ENCODE measurements around the gene WDR7.

- no peak for TF ChIP-seq YY1 (IDR thresholded peaks at IDR 0.05; ENCODE audit: low read depth)
- TF ChIP-seq ZBTB7A (IDR thresholded peaks at IDR 0.05; ENCODE audit: low read depth): no peak
- no peak for TF ChIP-seq EP300 (IDR thresholded peaks at IDR 0.05; ENCODE audit: borderline replicate concordance)
These were observed 172.9 kb downstream of the WDR7 start for GRCh38 chr18:56823986-56824565.
